ENCODE data around the gene KAZALD1. TPM values are rescaled to one million over a fixed set of nuclear protein-coding genes. Genes with fewer than 3 reads are reported as not detected.

KAZALD1 gene
- polyA plus RNA-seq, 2 of the 4 experiments (the other 2 are of a cell fraction), result 4.3 to 4.5 TPM

DNA sequence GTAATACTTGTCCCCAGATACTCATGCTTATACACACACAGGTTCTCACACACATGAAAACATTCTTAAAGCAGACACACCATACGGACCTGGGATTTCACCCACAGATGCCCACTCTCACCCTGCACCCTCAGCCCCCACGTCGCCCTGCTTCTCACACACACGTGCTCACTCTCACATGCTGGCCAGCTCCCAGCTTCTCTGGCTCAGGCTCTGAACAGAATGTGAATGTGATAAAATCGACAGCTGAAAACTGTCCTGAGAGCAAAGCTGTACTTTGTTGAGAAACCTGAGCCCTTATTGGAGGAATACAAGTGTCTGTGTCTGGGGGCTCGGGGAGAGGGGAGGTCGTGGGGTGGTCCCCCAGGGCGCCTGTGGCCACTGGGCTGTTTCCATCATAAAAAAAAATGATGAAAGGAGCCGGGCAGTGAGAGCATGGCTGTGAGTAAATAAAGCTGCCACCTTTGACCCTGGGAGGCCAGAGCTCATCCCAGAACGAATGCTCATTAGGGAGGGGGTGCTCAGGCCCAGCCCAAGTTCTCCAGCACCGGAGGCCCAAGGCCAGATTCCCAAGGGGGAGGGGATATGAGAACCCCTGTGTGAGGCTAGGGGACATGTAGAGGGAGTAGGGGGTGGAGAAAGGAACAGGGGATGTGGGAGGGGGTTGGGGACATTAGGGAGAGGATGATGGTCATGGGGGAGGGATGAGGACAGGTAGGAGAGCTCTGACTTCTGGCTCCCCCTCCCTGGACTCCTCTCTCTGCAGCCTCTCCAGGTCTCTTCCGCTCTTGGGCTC lies 51.2 kb downstream of the KAZALD1 start:
- TF ChIP-seq RNF2 (IDR thresholded peaks at IDR 0.05; ENCODE audit: borderline replicate concordance, low read depth) (no peak), E2F6 (IDR thresholded peaks at IDR 0.05; ENCODE audit: borderline replicate concordance, low read depth) (no peak), PHF8 (IDR thresholded peaks at IDR 0.05; ENCODE audit: borderline replicate concordance, low read depth) (no peak), JUN (IDR thresholded peaks at IDR 0.05) (no peak), RCOR1 (IDR thresholded peaks at IDR 0.05; ENCODE audit: low read depth, low read length) (no peak), NFE2L2 (conservative IDR thresholded peaks at IDR 0.05; ENCODE audit: low read length) (no peak), EHMT2 (IDR thresholded peaks at IDR 0.05; ENCODE audit: low read depth) (no peak), POLR2A (IDR thresholded peaks at IDR 0.05; ENCODE audit: low read length) (no peak), CHD4 (IDR thresholded peaks at IDR 0.05; ENCODE audit: borderline replicate concordance) (no peak), CBX8 (IDR thresholded peaks at IDR 0.05) (no peak), NR3C1 (IDR thresholded peaks at IDR 0.05) (no peak)
- POLR2A ChIA-PET, result no interaction called here
- H3K9me3 ChIP-seq, result no peaks in the 10 kb centered on the region
- 29% methylated on average over 12 of the region's 12 CpGs for WGBS (ENCODE audit: missing lambda C conversion rate)
- DNase-seq (ENCODE audit: low read depth in 1 of 2, low spot score in 1 of 2), result no peak
- 0 out of 6 replicates have a peak, but pooled peaks of 1 of the 2 experiments have one; percentile 25 for ATAC-seq
- CTCF ChIA-PET, result interaction anchor here (0.6 to 3.3 kb wide), 3 partner anchors 10 to 29 kb away, joined by 3 to 18 read pairs (median 11); no protein-coding TSS in a partner anchor
- peak overlapping the region; percentile 43; the same call in 2 of the 3 replicates for H3K4me2 ChIP-seq
- no peak overlapping the region for H3K4me3 ChIP-seq
- 0 out of 6 replicates have a peak overlapping the region, but pooled peaks of 1 of the 2 experiments have one; percentile 13 for H3K27ac ChIP-seq
- FAIRE-seq, result no peak
- H3K4me1 ChIP-seq, result peaks cover 10% of the 10 kb centered on the region

DNA sequence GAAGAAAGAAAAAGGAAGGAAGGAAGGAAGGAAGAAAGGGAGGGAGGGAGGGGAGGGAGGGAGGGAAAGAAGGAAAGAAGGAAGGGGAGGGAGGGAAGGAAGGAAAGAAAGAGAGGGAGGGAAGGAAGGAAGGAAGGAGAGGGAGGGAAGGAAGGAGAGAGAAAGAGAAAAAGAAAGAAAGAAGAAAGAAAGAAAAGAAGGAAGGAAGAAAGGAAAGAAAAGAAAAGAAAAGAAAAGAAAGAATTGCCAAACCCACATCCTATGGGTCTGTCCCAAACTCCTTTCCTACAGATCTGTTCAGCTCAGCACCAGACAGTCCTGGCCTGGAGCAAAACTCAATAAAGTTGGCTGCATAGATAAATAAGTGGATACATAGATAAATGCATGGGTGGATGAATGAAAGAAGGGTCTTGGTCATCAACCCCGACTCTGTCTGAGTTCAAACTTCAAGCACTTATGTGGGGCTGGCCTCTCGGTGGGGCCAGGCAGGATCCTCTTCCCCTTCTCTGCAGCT lies 52.2 kb downstream of the KAZALD1 start:
- FAIRE-seq (no peak), ATAC-seq (no peak), DNase-seq (ENCODE audit: low read depth in 1 of 2, low spot score in 1 of 2) (no peak)
- TF ChIP-seq MAFK (IDR thresholded peaks at IDR 0.05; ENCODE audit: partially characterized antibody) (no peak), ELK1 (IDR thresholded peaks at IDR 0.05; ENCODE audit: low read depth, low read length) (no peak), ZFP36 (IDR thresholded peaks at IDR 0.05; ENCODE audit: borderline replicate concordance, partially characterized antibody) (no peak), GATA3 (IDR thresholded peaks at IDR 0.05; ENCODE audit: borderline replicate concordance) (no peak), ESRRA (IDR thresholded peaks at IDR 0.05; ENCODE audit: borderline replicate concordance, low read length) (no peak), CEBPB (IDR thresholded peaks at IDR 0.05) (no peak), USF2 (IDR thresholded peaks at IDR 0.05) (no peak), CBX8 (IDR thresholded peaks at IDR 0.05) (no peak), RARB (CRISPR knock-in tag; IDR thresholded peaks at IDR 0.05) (no peak), HEYL (CRISPR knock-in tag; IDR thresholded peaks at IDR 0.05) (no peak), FOSB (CRISPR knock-in tag; IDR thresholded peaks at IDR 0.05) (no peak), CHD4 (IDR thresholded peaks at IDR 0.05; ENCODE audit: borderline replicate concordance) (no peak), JUN (IDR thresholded peaks at IDR 0.05) (no peak), REST (IDR thresholded peaks at IDR 0.05) (no peak)
- WGBS (ENCODE audit: missing lambda C conversion rate), result 61% methylated on average over 2 of the region's 2 CpGs
- Histone ChIP-seq H3K4me1 (peaks cover 10% of the 10 kb centered on the region), H3K9me3 (no peaks in the 10 kb centered on the region), H3K27ac (no peak overlapping the region), H3K4me2 (no peak overlapping the region), H3K4me3 (no peak overlapping the region)
- POLR2A ChIA-PET, result no interaction called here
- CTCF ChIA-PET, result interaction anchor here (1.9 to 3.3 kb wide), 2 partner anchors 17 to 28 kb away, joined by 11 to 18 read pairs; no protein-coding TSS in a partner anchor
